ENCODE data around the gene LEKR1.

GRCh38 chr3:157043771-157044170, 217.6 kb downstream of the LEKR1 start:
- TF ChIP-seq EZH2 (IDR thresholded peaks at IDR 0.05) (no peak), POLR2AphosphoS5 (IDR thresholded peaks at IDR 0.05; ENCODE audit: borderline replicate concordance, low read depth, low read length) (no peak)

Data from SK-N-MC (cell line).